H9 (cell line): ENCODE data around the gene TBC1D22A. TPM values are rescaled to one million over a fixed set of nuclear protein-coding genes. Genes with fewer than 3 reads are reported as not detected.
A peak's percentile ranks its signal among the peaks of the same experiment; 100 is the strongest.

Source experiments
- DNase-seq: peaks from one replicate; pipeline ENCODE4 v3.0.0-alpha.2; 2017
- H2AFZ ChIP-seq: one replicate; pipeline ENCODE4 v1.6.1; 2013; ENCODE audit warnings: mild to moderate bottlenecking, low read length, control low read depth, moderate library complexity
- H2AK5ac ChIP-seq: 2 replicates; pipeline ENCODE4 v1.6.1; 2013; ENCODE audit warnings: low read length, control low read depth, mixed read lengths; ENCODE audit not compliant: insufficient read length
- H2BK120ac ChIP-seq: one replicate; pipeline ENCODE4 v1.6.1; 2013; ENCODE audit warnings: low read depth, mild to moderate bottlenecking, low read length, control low read depth, inconsistent platforms; ENCODE audit not compliant: poor library complexity, severe bottlenecking
- H2BK12ac ChIP-seq: 2 replicates; pipeline ENCODE4 v1.6.1; 2013; ENCODE audit warnings: low read length, control low read depth, mixed read lengths, low read depth; ENCODE audit not compliant: insufficient read length
- H2BK15ac ChIP-seq: 2 replicates; pipeline ENCODE4 v1.6.1; 2013; ENCODE audit warnings: low read depth, low read length, control low read depth
- H2BK20ac ChIP-seq: one replicate; pipeline ENCODE4 v1.6.1; 2013; ENCODE audit warnings: low read depth, mild to moderate bottlenecking, low read length, control low read depth, inconsistent platforms; ENCODE audit not compliant: poor library complexity, severe bottlenecking
- H2BK5ac ChIP-seq: 2 replicates; pipeline ENCODE4 v1.6.1; 2013; ENCODE audit warnings: low read length, control low read depth, mixed read lengths; ENCODE audit not compliant: insufficient read length
- H3K14ac ChIP-seq: 2 replicates; pipeline ENCODE4 v1.6.1; 2013; ENCODE audit warnings: low read length, control low read depth; ENCODE audit not compliant: insufficient read depth
- H3K18ac ChIP-seq: 2 replicates; pipeline ENCODE4 v1.6.1; 2013; ENCODE audit warnings: low read depth, mild to moderate bottlenecking, mixed read lengths, low read length, control low read depth; ENCODE audit not compliant: insufficient read length
- H3K23ac ChIP-seq: 2 replicates; pipeline ENCODE4 v1.6.1; 2013; ENCODE audit warnings: low read length, control low read depth, mixed read lengths, low read depth; ENCODE audit not compliant: insufficient read length
- H3K23me2 ChIP-seq: 2 replicates; pipeline ENCODE4 v1.6.1; 2013; ENCODE audit warnings: low read depth, mild to moderate bottlenecking, mixed read lengths, low read length, control low read depth; ENCODE audit not compliant: insufficient read length, poor library complexity, severe bottlenecking
- H3K27ac ChIP-seq: 2 replicates; pipeline ENCODE4 v1.5.1; 2013; ENCODE audit warnings: low read length, control low read depth, mixed read lengths, low read depth; ENCODE audit not compliant: insufficient read length
- H3K27me3 ChIP-seq: 2 replicates; pipeline ENCODE4 v1.6.1; 2013; ENCODE audit warnings: low read length, control low read depth, inconsistent platforms; ENCODE audit not compliant: insufficient read depth
- H3K4ac ChIP-seq: 2 replicates; pipeline ENCODE4 v1.6.1; 2013; ENCODE audit warnings: low read depth, mild to moderate bottlenecking, control low read depth, inconsistent platforms, low read length, moderate library complexity
- H3K4me1 ChIP-seq: 2 replicates; pipeline ENCODE4 v1.6.1; 2013; ENCODE audit warnings: low read length, control low read depth, inconsistent platforms; ENCODE audit not compliant: insufficient read depth
- H3K4me2 ChIP-seq: 2 replicates; pipeline ENCODE4 v1.6.1; 2013; ENCODE audit warnings: low read length, control low read depth, mixed read lengths; ENCODE audit not compliant: insufficient read length, insufficient read depth
- H3K56ac ChIP-seq: 2 replicates; pipeline ENCODE4 v1.6.1; 2013; ENCODE audit warnings: low read depth, mild to moderate bottlenecking, mixed read lengths, low read length, control low read depth; ENCODE audit not compliant: insufficient read length
- H3K79me1 ChIP-seq: 2 replicates; pipeline ENCODE4 v1.6.1; 2013; ENCODE audit warnings: low read depth, mild to moderate bottlenecking, moderate library complexity, low read length, control low read depth, inconsistent platforms; ENCODE audit not compliant: insufficient read depth, poor library complexity, severe bottlenecking
- H3K79me2 ChIP-seq: 2 replicates; pipeline ENCODE4 v1.6.1; 2013; ENCODE audit warnings: low read length, control low read depth, inconsistent platforms; ENCODE audit not compliant: insufficient read depth
- H3K9ac ChIP-seq: 2 replicates; pipeline ENCODE4 v1.6.1; 2013; ENCODE audit warnings: low read length, control low read depth, mixed read lengths; ENCODE audit not compliant: insufficient read length; ENCODE audit errors: extremely low read depth
- H3K9me3 ChIP-seq: one replicate; pipeline ENCODE4 v1.6.1; 2013; ENCODE audit warnings: low read depth, low read length, inconsistent platforms; ENCODE audit not compliant: control insufficient read depth
- H3T11ph ChIP-seq: one replicate; pipeline ENCODE4 v1.6.1; 2013; ENCODE audit warnings: mild to moderate bottlenecking, low read length, control low read depth, inconsistent platforms
- H4K20me1 ChIP-seq: one replicate; pipeline ENCODE4 v1.6.1; 2013; ENCODE audit not compliant: control insufficient read depth, insufficient read length, insufficient read depth
- H4K5ac ChIP-seq: 2 replicates; pipeline ENCODE4 v1.6.1; 2013; ENCODE audit warnings: low read depth, mild to moderate bottlenecking, mixed read lengths, low read length, control low read depth; ENCODE audit not compliant: insufficient read length
- H4K8ac ChIP-seq: replicated peaks from 2 replicates; pipeline ENCODE4 v1.6.1; 2013; ENCODE audit warnings: low read length, control low read depth, mixed read lengths, low read depth; ENCODE audit not compliant: insufficient read length
- H4K91ac ChIP-seq: 2 replicates; pipeline ENCODE4 v1.6.1; 2013; ENCODE audit warnings: low read depth, mild to moderate bottlenecking, moderate library complexity, mixed read lengths, low read length, control low read depth; ENCODE audit not compliant: insufficient read length
- H3K27ac Mint-ChIP-seq, 3 experiments: 2 replicates in 2 of 3; 3 replicates in 1 of 3; pipeline ENCODE4 v1.8.0; 2020 to 2021; ENCODE audit warnings: mixed read lengths in 3 of 3, mild to moderate bottlenecking in 1 of 3, moderate library complexity in 1 of 3
- H3K27me3 Mint-ChIP-seq: 2 replicates; pipeline ENCODE4 v1.8.0; 2021; ENCODE audit warnings: low read depth, mild to moderate bottlenecking, moderate library complexity, mixed read lengths
- H3K36me3 Mint-ChIP-seq, 3 experiments: 2 replicates in 2 of 3; 3 replicates in 1 of 3; pipeline ENCODE4 v1.8.0; 2020 to 2021; ENCODE audit warnings: low read depth in 3 of 3, mixed read lengths in 3 of 3; ENCODE audit not compliant: insufficient read depth in 1 of 3
- H3K4me1 Mint-ChIP-seq, 2 experiments: 2 replicates each; pipeline ENCODE4 v1.8.0; 2020; ENCODE audit warnings: mixed read lengths in 2 of 2
- H3K4me3 Mint-ChIP-seq, 2 experiments: 2 replicates in 1 of 2; 3 replicates in 1 of 2; pipeline ENCODE4 v1.8.0; 2020 to 2021; ENCODE audit warnings: mild to moderate bottlenecking in 2 of 2, mixed read lengths in 2 of 2, moderate library complexity in 1 of 2
- H3K9me3 Mint-ChIP-seq, 2 experiments: 2 replicates in 1 of 2; 3 replicates in 1 of 2; pipeline ENCODE4 v1.8.0; 2020; ENCODE audit warnings: mild to moderate bottlenecking in 2 of 2, mixed read lengths in 2 of 2, moderate library complexity in 1 of 2
- WGBS: extraction: QIAGEN DNeasy Blood & Tissue Kit; methylation state at CpG from one replicate; pipeline ENCODE4 v1.1.7; 2013; ENCODE audit warnings: missing lambda C conversion rate, low lambda C conversion rate, mixed read lengths; ENCODE audit not compliant: insufficient read length; ENCODE audit errors: extremely low coverage; 5-methylcytosine and 5-hydroxymethylcytosine counted together
- total RNA-seq: library from RNA; stranded (reverse); gene quantifications from 2 replicates; pipeline ENCODE4 v1.2.1, GENCODE V29; 2021
- TF ChIP-seq, protein P1 (sequence below): fragments of 200-600 bp; sonication (generic); conservative IDR thresholded peaks from 3 replicates; pipeline ENCODE4 v1.8.0; 2021; ENCODE audit warnings: antibody characterized with exemption, mild to moderate bottlenecking

The TBC1D22A gene
- total RNA-seq, 1 experiment from 2014 or later, result 20.8 TPM

DNA sequence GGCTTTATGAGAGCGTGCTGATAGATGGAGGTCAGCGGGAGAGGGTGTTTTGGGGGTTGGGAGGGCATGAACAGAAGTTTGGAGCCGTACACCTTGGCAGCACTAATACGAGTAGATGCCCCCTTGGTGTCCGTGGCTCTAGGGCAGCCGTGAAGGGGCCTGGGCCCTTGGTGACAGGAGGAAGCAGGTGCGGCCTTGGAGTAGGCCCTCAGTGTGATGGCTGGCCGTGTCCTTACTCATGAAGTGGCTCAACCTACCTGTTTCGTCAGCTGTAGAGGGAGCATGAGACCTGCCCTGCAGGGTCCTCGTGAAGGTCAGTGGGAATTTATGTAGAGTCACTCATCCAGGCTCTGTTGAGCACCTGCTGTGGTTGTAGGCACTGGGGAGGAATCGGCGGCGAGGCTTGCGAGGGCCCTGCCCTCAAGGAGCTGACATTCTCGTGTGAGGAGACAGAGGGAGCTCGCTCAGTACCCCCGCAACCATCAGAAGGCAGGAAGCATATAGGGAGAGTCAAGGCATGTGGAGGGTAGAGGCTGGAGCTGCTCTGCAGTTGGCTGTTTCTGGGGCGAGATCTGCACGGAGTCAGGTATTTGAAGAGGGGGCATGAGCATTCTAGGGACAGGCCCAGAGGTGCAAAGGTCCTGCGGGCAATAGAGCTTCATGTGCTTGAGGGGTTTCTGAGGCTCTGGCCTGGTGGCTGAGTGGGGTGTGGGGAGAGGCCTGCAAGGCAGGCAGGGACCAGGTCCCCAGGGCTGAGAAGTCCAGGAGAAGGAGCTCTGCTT is 39.6 kb downstream of the TBC1D22A start:
- H3K4me2 ChIP-seq, result no peak overlapping the region
- Mint-ChIP-seq H3K27ac (peak overlapping the region in 1 of 3 experiments; percentile 61; a peak in 2 of 7 replicates), H3K36me3 (peaks cover 5 to 41% (median 41%) of the 10 kb centered on the region in 3 experiments; a peak in 5 of 7 replicates), H3K4me1 (peaks cover 18 to 26% of the 10 kb centered on the region in 2 experiments), H3K4me3 (no peak overlapping the region), H3K27me3 (no peaks in the 10 kb centered on the region; the same call in 1 of the 2 replicates), H3K9me3 (no peaks in the 10 kb centered on the region)
- H4K5ac ChIP-seq, result no peak overlapping the region
- TF ChIP-seq, protein P1, sequence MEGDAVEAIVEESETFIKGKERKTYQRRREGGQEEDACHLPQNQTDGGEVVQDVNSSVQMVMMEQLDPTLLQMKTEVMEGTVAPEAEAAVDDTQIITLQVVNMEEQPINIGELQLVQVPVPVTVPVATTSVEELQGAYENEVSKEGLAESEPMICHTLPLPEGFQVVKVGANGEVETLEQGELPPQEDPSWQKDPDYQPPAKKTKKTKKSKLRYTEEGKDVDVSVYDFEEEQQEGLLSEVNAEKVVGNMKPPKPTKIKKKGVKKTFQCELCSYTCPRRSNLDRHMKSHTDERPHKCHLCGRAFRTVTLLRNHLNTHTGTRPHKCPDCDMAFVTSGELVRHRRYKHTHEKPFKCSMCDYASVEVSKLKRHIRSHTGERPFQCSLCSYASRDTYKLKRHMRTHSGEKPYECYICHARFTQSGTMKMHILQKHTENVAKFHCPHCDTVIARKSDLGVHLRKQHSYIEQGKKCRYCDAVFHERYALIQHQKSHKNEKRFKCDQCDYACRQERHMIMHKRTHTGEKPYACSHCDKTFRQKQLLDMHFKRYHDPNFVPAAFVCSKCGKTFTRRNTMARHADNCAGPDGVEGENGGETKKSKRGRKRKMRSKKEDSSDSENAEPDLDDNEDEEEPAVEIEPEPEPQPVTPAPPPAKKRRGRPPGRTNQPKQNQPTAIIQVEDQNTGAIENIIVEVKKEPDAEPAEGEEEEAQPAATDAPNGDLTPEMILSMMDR, result no peak
- H2AFZ ChIP-seq, result no peak overlapping the region
- H3K9me3 ChIP-seq, result no peaks in the 10 kb centered on the region
- no peak overlapping the region for H3K14ac ChIP-seq
- H2BK20ac ChIP-seq, result no peak overlapping the region
- H3K56ac ChIP-seq, result no peak overlapping the region
- no peak overlapping the region for H4K91ac ChIP-seq
- H3K4me1 ChIP-seq, result no peaks in the 10 kb centered on the region
- no peaks in the 10 kb centered on the region for H3K23me2 ChIP-seq
- no peak overlapping the region for H3K23ac ChIP-seq
- no peak overlapping the region for H3K18ac ChIP-seq
- no peak overlapping the region for H3K4ac ChIP-seq
- H3T11ph ChIP-seq, result no peak overlapping the region
- no peak for DNase-seq
- peaks cover 2% of the 10 kb centered on the region for H4K20me1 ChIP-seq
- no CpG with 5 or more reads among the region's 20 CpGs for WGBS
- no peaks in the 10 kb centered on the region for H3K79me2 ChIP-seq
- H3K79me1 ChIP-seq, result no peaks in the 10 kb centered on the region
- no peak overlapping the region for H2BK5ac ChIP-seq
- H3K27ac ChIP-seq, result no peak overlapping the region
- no peak overlapping the region for H3K9ac ChIP-seq
- H2AK5ac ChIP-seq, result no peak overlapping the region
- H2BK12ac ChIP-seq, result no peak overlapping the region
- H2BK120ac ChIP-seq, result no peak overlapping the region
- no peak overlapping the region for H2BK15ac ChIP-seq
- H4K8ac ChIP-seq, result no peak overlapping the region
- no peaks in the 10 kb centered on the region for H3K27me3 ChIP-seq
